PC-9 (cell line): ENCODE results near the gene RASL12. TPM values are rescaled to one million over a fixed set of nuclear protein-coding genes. Genes with fewer than 3 reads are reported as not detected.

ENCODE experiments used
- BruUV-seq: library from RNA; stranded (reverse); fragments of 400-500 nt; replicated peaks from 2 replicates; lab custom pipeline; 2021; lab: Mats Ljungman, UMichigan
- CTCF ChIA-PET: fragments of 300-600 bp; sonication (Branson Sonifier 250); formaldehyde crosslinking; loops from one replicate; lab custom pipeline; 2022; ENCODE audit warnings: antibody characterized with exemption; lab: Charles Lee
- POLR2A ChIA-PET: fragments of 300-600 bp; sonication (Branson Sonifier 250); formaldehyde crosslinking; loops from one replicate; lab custom pipeline; 2022; ENCODE audit warnings: antibody characterized with exemption; ENCODE audit not compliant: unreplicated experiment; lab: Charles Lee
- DNase-seq, 2 experiments: peaks; one replicate each; pipeline versions ENCODE4 v3.0.0 to v3.0.0-alpha.2; 2015 to 2022; ENCODE audit warnings: mixed read lengths in 1 of 2
- H2AFZ ChIP-seq: fragments of 200-600 bp; sonication (generic); 2 replicates; pipeline ENCODE4 v1.8.1; 2017; ENCODE audit warnings: antibody characterized with exemption
- H3F3A ChIP-seq: fragments of 200-600 bp; sonication (generic); 2 replicates; pipeline ENCODE4 v1.8.1; 2017; ENCODE audit warnings: antibody characterized with exemption, mild to moderate bottlenecking, low read depth; ENCODE audit not compliant: insufficient read depth
- H3K27ac ChIP-seq: fragments of 200-600 bp; sonication (generic); 2 replicates; pipeline ENCODE4 v1.6.1; 2016; ENCODE audit warnings: mixed run types
- H3K27me3 ChIP-seq: fragments of 200-600 bp; sonication (generic); 2 replicates; pipeline ENCODE4 v1.6.1; 2016; ENCODE audit warnings: low read depth, mixed run types; ENCODE audit not compliant: insufficient read depth
- H3K36me3 ChIP-seq: fragments of 200-600 bp; sonication (generic); 2 replicates; pipeline ENCODE4 v1.6.1; 2016; ENCODE audit warnings: low read depth, mixed run types
- H3K4me1 ChIP-seq: fragments of 200-600 bp; sonication (generic); replicated peaks from 2 replicates; pipeline ENCODE4 v1.6.1; 2016; ENCODE audit warnings: mixed run types; ENCODE audit not compliant: insufficient read depth
- H3K4me2 ChIP-seq: fragments of 200-600 bp; sonication (generic); 2 replicates; pipeline ENCODE4 v1.6.1; 2017; ENCODE audit warnings: mixed run types
- H3K4me3 ChIP-seq: fragments of 200-600 bp; sonication (generic); 2 replicates; pipeline ENCODE4 v1.6.1; 2016; ENCODE audit warnings: mixed run types
- H3K79me2 ChIP-seq: fragments of 200-600 bp; sonication (generic); 2 replicates; pipeline ENCODE4 v1.6.1; 2017; ENCODE audit warnings: low read depth, mixed run types
- H3K9me2 ChIP-seq: fragments of 200-600 bp; sonication (generic); 2 replicates; pipeline ENCODE4 v1.8.1; 2017; ENCODE audit warnings: mild to moderate bottlenecking; ENCODE audit not compliant: insufficient read depth
- H3K9me3 ChIP-seq: fragments of 200-600 bp; sonication (generic); 2 replicates; pipeline ENCODE4 v1.8.1; 2016; ENCODE audit warnings: low read depth; ENCODE audit not compliant: insufficient read depth
- H4K20me1 ChIP-seq: fragments of 200-600 bp; sonication (generic); 2 replicates; pipeline ENCODE4 v1.8.1; 2017; ENCODE audit not compliant: insufficient read depth
- CTCF ChIP-seq: fragments of 200-600 bp; sonication (generic); conservative IDR thresholded peaks from 2 replicates; pipeline ENCODE4 v1.6.1; 2017; ENCODE audit warnings: mixed run types, antibody characterized with exemption, mild to moderate bottlenecking, moderate library complexity
- EZH2 ChIP-seq: fragments of 200-600 bp; sonication (generic); IDR thresholded peaks from 2 replicates; pipeline ENCODE4 v1.8.0; 2017; ENCODE audit warnings: antibody characterized with exemption, low read depth
- intact Hi-C: fragments of 100-400 bp; cut with micrococcal nuclease; formaldehyde crosslinking; loops from one replicate; pipeline ENCODE4 v1.10.0; 2022; ENCODE audit not compliant: unreplicated experiment
- total RNA-seq: library from RNA; stranded (reverse); gene quantifications from 2 replicates; pipeline ENCODE4 v1.2.3, GENCODE V29; 2021

RASL12 gene
- total RNA-seq, 1 experiment from 2014 or later, result not detected

GRCh38 chr15:65084500-65085206 lies 16.9 kb upstream of the RASL12 start:
- Histone ChIP-seq H2AFZ (no peak overlapping the region), H3K36me3 (no peaks in the 10 kb centered on the region), H3K4me1 (no peaks in the 10 kb centered on the region), H3F3A (no peaks in the 10 kb centered on the region), H3K79me2 (no peaks in the 10 kb centered on the region), H3K9me3 (no peaks in the 10 kb centered on the region), H4K20me1 (no peaks in the 10 kb centered on the region), H3K4me2 (no peak overlapping the region), H3K4me3 (no peak overlapping the region), H3K27ac (no peak overlapping the region), H3K27me3 (peaks cover 3% of the 10 kb centered on the region; the same call in 1 of the 2 replicates), H3K9me2 (no peaks in the 10 kb centered on the region)
- POLR2A ChIA-PET, result interaction anchor here (0.7 kb wide), 1 partner anchor 39 kb away, joined by 3 read pairs; the partner anchor contains the start of gene SLC51B
- no peak for DNase-seq
- BruUV-seq, result no TSS peak
- intact Hi-C loops, result no loop called here
- TF ChIP-seq EZH2 (no peak), CTCF (no peak)
- CTCF ChIA-PET, result interaction anchor here (0.5 to 0.6 kb wide), 3 partner anchors 18 to 38 kb away, joined by 3 to 8 read pairs (median 6); no protein-coding TSS in a partner anchor

- BruUV-seq, result no TSS peak
- no peak overlapping the region for H3K4me3 ChIP-seq
- no peak overlapping the region for H2AFZ ChIP-seq
- H3K36me3 ChIP-seq, result no peaks in the 10 kb centered on the region
- H3K4me2 ChIP-seq, result no peak overlapping the region
- no peaks in the 10 kb centered on the region for H3F3A ChIP-seq
- H3K9me2 ChIP-seq, result no peaks in the 10 kb centered on the region
- no peak for TF ChIP-seq CTCF
- no peak for TF ChIP-seq EZH2
- ChIA-PET CTCF (interaction anchor here (0.7 kb wide), 1 partner anchor 215 kb away, joined by 3 read pairs; no protein-coding TSS in a partner anchor), POLR2A (no interaction called here)
- H3K4me1 ChIP-seq, result no peaks in the 10 kb centered on the region
- intact Hi-C loops, result no loop called here
- H4K20me1 ChIP-seq, result no peaks in the 10 kb centered on the region
- DNase-seq, result no peak
- no peak overlapping the region for H3K27ac ChIP-seq
- no peaks in the 10 kb centered on the region for H3K79me2 ChIP-seq
- H3K27me3 ChIP-seq, result peaks cover 3% of the 10 kb centered on the region; the same call in 1 of the 2 replicates
- H3K9me3 ChIP-seq, result no peaks in the 10 kb centered on the region
Measured at GRCh38 chr15:65083262-65083701, 15.5 kb upstream of the RASL12 start.

DNA sequence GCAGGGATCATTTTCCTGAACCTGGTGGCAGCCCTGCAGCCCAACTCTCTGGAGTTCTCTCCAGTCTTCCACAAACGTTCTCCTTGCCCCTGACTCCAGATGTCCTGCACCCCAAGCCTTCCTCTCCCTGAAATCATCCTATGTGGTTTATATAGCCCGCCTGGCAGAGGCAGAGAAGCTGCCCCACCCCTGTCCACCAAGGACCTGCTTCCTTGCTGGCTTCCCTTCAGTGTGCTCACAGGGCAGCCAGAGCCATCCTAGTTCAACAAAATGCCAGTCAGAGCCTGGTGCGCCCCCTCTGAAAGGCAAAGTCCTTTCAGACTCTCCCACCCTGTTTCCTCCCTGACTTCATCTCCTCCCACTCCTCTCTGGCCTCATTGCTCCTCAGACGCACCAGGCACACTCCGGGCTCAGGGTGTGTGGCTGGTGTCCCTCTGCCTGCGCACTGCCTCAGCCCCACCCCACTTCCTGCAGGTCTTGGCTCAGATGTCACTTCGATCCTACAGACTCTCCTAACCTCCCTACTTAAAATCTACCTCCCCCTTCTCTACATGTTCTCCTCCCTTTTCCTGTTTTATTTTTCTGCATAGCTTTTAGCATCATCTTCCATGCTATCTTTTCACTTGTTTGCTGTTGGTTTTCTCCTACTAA lies 14.6 kb upstream of the RASL12 start:
- no peak for TF ChIP-seq CTCF
- TF ChIP-seq EZH2, result no peak
- POLR2A ChIA-PET, result interaction anchor here (0.6 kb wide), 1 partner anchor 39 kb away, joined by 5 read pairs; no protein-coding TSS in a partner anchor
- intact Hi-C loops, result no loop called here
- H3K4me1 ChIP-seq, result no peaks in the 10 kb centered on the region
- H3K27me3 ChIP-seq, result peaks cover 3% of the 10 kb centered on the region; the same call in 1 of the 2 replicates
- H3K4me3 ChIP-seq, result no peak overlapping the region
- no peaks in the 10 kb centered on the region for H3K9me3 ChIP-seq
- H3K4me2 ChIP-seq, result no peak overlapping the region
- DNase-seq, result peak in 1 of 2 experiments; percentile 32
- H3F3A ChIP-seq, result no peaks in the 10 kb centered on the region
- no peaks in the 10 kb centered on the region for H4K20me1 ChIP-seq
- H3K36me3 ChIP-seq, result no peaks in the 10 kb centered on the region
- no TSS peak for BruUV-seq
- H3K9me2 ChIP-seq, result no peaks in the 10 kb centered on the region
- CTCF ChIA-PET, result interaction anchor here (0.7 kb wide), 1 partner anchor 215 kb away, joined by 3 read pairs; no protein-coding TSS in a partner anchor
- H3K79me2 ChIP-seq, result no peaks in the 10 kb centered on the region
- H2AFZ ChIP-seq, result no peak overlapping the region
- H3K27ac ChIP-seq, result no peak overlapping the region
